Natural killer cell (primary cell): ENCODE measurements around the gene GRXCR2. TPM values are rescaled to one million over a fixed set of nuclear protein-coding genes. Genes with fewer than 3 reads are reported as not detected.

Experiments used
- ATAC-seq, 3 donors: fragments of 150-1000 bp in 2 of 3; fragments of 200-7000 bp in 1 of 3; cut with Tn5 transposase; 1 replicate in 1 of 3; 2 replicates in 2 of 3; pipeline ENCODE4 v1.10.0; 2021; ENCODE audit warnings: mild to moderate bottlenecking in 2 of 3, moderate library complexity in 2 of 3
- DNase-seq, 2 donors: peaks; one replicate each; pipeline versions ENCODE4 v3.0.0 to v3.0.0-alpha.2; 2013 to 2021; ENCODE audit warnings: mixed read lengths in 1 of 2
- H3K27ac ChIP-seq: one replicate; pipeline ENCODE4 v1.5.1; 2013; ENCODE audit warnings: mild to moderate bottlenecking, low read length
- H3K27me3 ChIP-seq: one replicate; pipeline ENCODE4 v1.6.1; 2013; ENCODE audit warnings: low read length; ENCODE audit not compliant: control insufficient read depth, insufficient read depth
- H3K36me3 ChIP-seq: one replicate; pipeline ENCODE4 v1.6.1; 2013; ENCODE audit warnings: low read length; ENCODE audit not compliant: control insufficient read depth, insufficient read depth
- H3K4me1 ChIP-seq: one replicate; pipeline ENCODE4 v1.6.1; 2013; ENCODE audit warnings: low read length; ENCODE audit not compliant: control insufficient read depth, insufficient read depth
- H3K4me3 ChIP-seq: one replicate; pipeline ENCODE4 v1.5.1; 2013; ENCODE audit warnings: low read length
- H3K9me3 ChIP-seq: one replicate; pipeline ENCODE4 v1.6.1; 2013; ENCODE audit warnings: low read length; ENCODE audit not compliant: control insufficient read depth, insufficient read depth
- H3K27ac Mint-ChIP-seq, 2 donors: one replicate each; pipeline ENCODE4 v1.8.0; 2022; ENCODE audit warnings: mild to moderate bottlenecking in 2 of 2, mixed read lengths in 2 of 2, moderate library complexity in 1 of 2
- H3K27me3 Mint-ChIP-seq, 2 donors: one replicate each; pipeline ENCODE4 v1.8.0; 2022; ENCODE audit warnings: low read depth in 2 of 2, mixed read lengths in 2 of 2
- H3K36me3 Mint-ChIP-seq: one replicate; pipeline ENCODE4 v1.8.0; 2022; ENCODE audit warnings: mixed read lengths
- H3K4me1 Mint-ChIP-seq, 2 donors: one replicate each; pipeline ENCODE4 v1.8.0; 2022; ENCODE audit warnings: mixed read lengths in 2 of 2
- H3K4me3 Mint-ChIP-seq: one replicate; pipeline ENCODE4 v1.8.0; 2022; ENCODE audit warnings: mild to moderate bottlenecking, moderate library complexity, mixed read lengths
- H3K9me3 Mint-ChIP-seq, 2 donors: one replicate each; pipeline ENCODE4 v1.8.0; 2022; ENCODE audit warnings: mixed read lengths in 2 of 2
- CTCF ChIP-seq: fragments of 200-600 bp; IDR thresholded peaks from one replicate; pipeline ENCODE4 v1.8.0; 2022; ENCODE audit warnings: antibody characterized with exemption
- WGBS: methylation state at CpG from one replicate; pipeline ENCODE4 v1.1.7; 2013; ENCODE audit warnings: missing lambda C conversion rate; ENCODE audit not compliant: insufficient coverage; 5-methylcytosine and 5-hydroxymethylcytosine counted together
- intact Hi-C: fragments of 100-400 bp; cut with micrococcal nuclease; formaldehyde crosslinking; loops from one replicate; pipeline ENCODE4 v1.14.2; 2022
- total RNA-seq, 4 donors: library from RNA; stranded (reverse); fragments of 120-200 nt in 1 of 4; gene quantifications; one replicate each; pipeline versions ENCODE4 v1.2.3 to v1.2.4, GENCODE V29; 2013 to 2022

The GRXCR2 gene
- total RNA-seq, 3 donors from 2014 or later (not counting 1 experiment from before 2014, with no cell fraction given): not detected

- peaks cover 0 to 12% of the 10 kb centered on the region in 2 donors for H3K4me1 Mint-ChIP-seq
- intact Hi-C loops: no loop called here
- H3K27ac Mint-ChIP-seq: no peak overlapping the region
- H3K4me3 Mint-ChIP-seq: no peak overlapping the region
- H3K27me3 Mint-ChIP-seq: peaks cover 0 to 7% of the 10 kb centered on the region in 2 donors
- TF ChIP-seq CTCF: no peak
- no peaks in the 10 kb centered on the region for H3K36me3 Mint-ChIP-seq
- Histone ChIP-seq H3K36me3 (no peaks in the 10 kb centered on the region), H3K4me1 (peaks cover 9% of the 10 kb centered on the region), H3K27ac (no peak overlapping the region), H3K9me3 (no peaks in the 10 kb centered on the region), H3K4me3 (no peak overlapping the region), H3K27me3 (no peaks in the 10 kb centered on the region)
- no peaks in the 10 kb centered on the region for H3K9me3 Mint-ChIP-seq
- DNase-seq (no peak), ATAC-seq (no peak)
- WGBS: 100% methylated on average over 1 of the region's 3 CpGs
Measured at GRCh38 chr5:145853781-145854376, 18.9 kb downstream of the GRXCR2 start.

DNA sequence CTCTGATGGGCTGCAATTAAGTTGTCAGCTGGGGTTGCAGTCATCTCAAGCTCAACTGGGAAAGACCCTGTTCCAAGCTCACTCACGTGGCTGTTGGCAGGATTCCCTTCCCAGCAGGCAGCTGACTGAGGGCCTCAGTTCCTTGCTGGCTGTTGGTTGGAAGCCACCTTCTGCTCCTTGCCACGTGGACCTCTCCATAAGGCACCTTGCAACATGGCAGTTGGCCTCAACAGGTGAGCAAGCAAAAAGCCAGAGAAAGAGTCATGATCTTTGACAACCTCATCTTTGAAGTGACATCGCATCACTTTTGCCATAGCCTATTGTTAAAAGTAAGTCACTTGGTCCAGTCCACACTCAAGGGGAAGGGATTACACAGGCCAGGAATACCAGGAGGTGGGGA lies 19.8 kb downstream of the GRXCR2 start:
- Mint-ChIP-seq H3K4me3 (no peak overlapping the region), H3K36me3 (no peaks in the 10 kb centered on the region), H3K4me1 (peaks cover 0 to 12% of the 10 kb centered on the region in 2 donors), H3K27me3 (peaks cover 0 to 7% of the 10 kb centered on the region in 2 donors), H3K27ac (no peak overlapping the region), H3K9me3 (no peaks in the 10 kb centered on the region)
- Histone ChIP-seq H3K27ac (no peak overlapping the region), H3K27me3 (no peaks in the 10 kb centered on the region), H3K4me3 (no peak overlapping the region), H3K9me3 (no peaks in the 10 kb centered on the region), H3K4me1 (peaks cover 9% of the 10 kb centered on the region), H3K36me3 (no peaks in the 10 kb centered on the region)
- TF ChIP-seq CTCF: no peak
- intact Hi-C loops: no loop called here
- ATAC-seq (no peak), DNase-seq (no peak)
- WGBS: 73% methylated on average over 3 of the region's 3 CpGs

DNA sequence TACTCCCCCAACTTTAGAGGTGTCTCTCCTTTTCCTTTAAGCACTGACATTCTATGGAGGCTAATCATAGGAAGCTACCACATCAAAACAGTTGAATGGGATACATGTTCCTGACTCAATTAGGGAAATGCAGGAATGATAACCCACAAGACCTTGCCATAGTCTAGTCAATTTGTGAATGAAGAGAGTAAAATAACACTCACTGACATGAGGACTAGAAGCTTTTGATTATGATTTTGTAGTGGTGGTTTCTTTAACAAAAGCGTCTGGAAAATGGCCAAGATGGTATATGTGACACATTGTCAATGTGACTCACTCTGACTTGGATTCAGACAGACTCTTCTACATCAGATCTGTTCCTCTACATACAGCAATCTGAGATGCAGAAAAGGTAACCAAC lies 24.0 kb downstream of the GRXCR2 start:
- WGBS: 57% methylated on average over 1 of the region's 1 CpG
- Mint-ChIP-seq H3K9me3 (no peaks in the 10 kb centered on the region), H3K27me3 (peaks cover 0 to 7% of the 10 kb centered on the region in 2 donors), H3K4me1 (no peaks in the 10 kb centered on the region), H3K36me3 (no peaks in the 10 kb centered on the region), H3K4me3 (no peak overlapping the region), H3K27ac (no peak overlapping the region)
- Histone ChIP-seq H3K4me1 (no peaks in the 10 kb centered on the region), H3K4me3 (no peak overlapping the region), H3K27ac (no peak overlapping the region), H3K36me3 (no peaks in the 10 kb centered on the region), H3K27me3 (no peaks in the 10 kb centered on the region), H3K9me3 (no peaks in the 10 kb centered on the region)
- ATAC-seq (no peak), DNase-seq (no peak)
- TF ChIP-seq CTCF: no peak
- intact Hi-C loops: no loop called here
